Gastrocnemius medialis (tissue), 4 donors: Measurements from ENCODE around the gene LMTK3. TPM values are rescaled to one million over a fixed set of nuclear protein-coding genes. Genes with fewer than 3 reads are reported as not detected.

ENCODE experiments used
- ATAC-seq, 2 donors: fragments of 150-250 bp; one replicate each; pipeline ENCODE4 v1.9.1; 2016
- DNase-seq, 2 donors: peaks; one replicate each; pipeline ENCODE4 v3.0.0-alpha.2; 2019
- H3K27ac ChIP-seq, 4 donors: fragments of 200-600 bp; sonication (generic); 1 replicate in 1 of 4; 2 replicates in 3 of 4; pipeline ENCODE4 v1.5.1; 2016 to 2018; ENCODE audit warnings: mild to moderate bottlenecking in 2 of 4, moderate library complexity in 1 of 4
- H3K27me3 ChIP-seq, 3 donors: fragments of 200-600 bp; sonication (generic) in 2 of 3; 1 replicate in 1 of 3; 2 replicates in 2 of 3; pipeline versions ENCODE4 v1.5.1 to v1.6.0; 2016 to 2019; ENCODE audit warnings: mild to moderate bottlenecking in 1 of 3, moderate library complexity in 1 of 3
- H3K36me3 ChIP-seq, 2 donors: fragments of 200-600 bp; sonication (generic) in 1 of 2; one replicate each; pipeline ENCODE4 v1.5.1; 2017 to 2018
- H3K4me1 ChIP-seq, 2 donors: fragments of 200-600 bp; sonication (generic) in 1 of 2; one replicate each; pipeline ENCODE4 v1.5.1; 2016 to 2017; ENCODE audit warnings: mild to moderate bottlenecking in 2 of 2
- H3K4me3 ChIP-seq, 4 donors: fragments of 200-600 bp; sonication (generic) in 3 of 4; 1 replicate in 1 of 4; 2 replicates in 3 of 4; pipeline ENCODE4 v1.5.1; 2016 to 2019; ENCODE audit warnings: mild to moderate bottlenecking in 2 of 4
- H3K9me3 ChIP-seq, 3 donors: fragments of 200-600 bp; sonication (generic) in 2 of 3; 1 replicate in 1 of 3; 2 replicates in 2 of 3; pipeline ENCODE4 v1.5.1; 2016 to 2019
- POLR2A ChIP-seq, 2 donors: fragments of 450-650 bp; IDR thresholded peaks; one replicate each; pipeline ENCODE4 v1.6.1; 2017; ENCODE audit warnings: antibody characterized with exemption in 2 of 2, mild to moderate bottlenecking in 2 of 2, moderate library complexity in 2 of 2
- in situ Hi-C, 4 donors: fragments of 200-750 bp; cut with MboI; loops; one replicate each; pipeline versions ENCODE4 v1.15.0 to v1.8.0; 2017; ENCODE audit warnings: low sequenced_read_pairs in 4 of 4
- intact Hi-C: fragments of 100-400 bp; cut with DNase I; formaldehyde crosslinking; loops from one replicate; pipeline ENCODE4 v1.15.1; 2023; ENCODE audit warnings: low total_unique reads
- total RNA-seq, 4 donors: library from RNA; depleted of rRNA; stranded (reverse); fragments of >200 nt; gene quantifications; one replicate each; pipeline versions ENCODE4 v1.1.0 to v1.2.3, GENCODE V29; 2016
- TF ChIP-seq, protein P1 (sequence below), 5 experiments: fragments of 450-650 bp in 3 of 5; fragments of 200-600 bp in 2 of 5; sonication (generic) in 2 of 5; IDR thresholded peaks in 4 of 5; conservative IDR thresholded peaks in 1 of 5; 1 replicate in 4 of 5; 2 replicates in 1 of 5; pipeline ENCODE4 v1.5.1; 2016 to 2019; ENCODE audit warnings: antibody characterized with exemption in 5 of 5, mild to moderate bottlenecking in 3 of 5, moderate library complexity in 3 of 5

Gene LMTK3
- total RNA-seq, 4 donors from 2014 or later: not detected

DNA sequence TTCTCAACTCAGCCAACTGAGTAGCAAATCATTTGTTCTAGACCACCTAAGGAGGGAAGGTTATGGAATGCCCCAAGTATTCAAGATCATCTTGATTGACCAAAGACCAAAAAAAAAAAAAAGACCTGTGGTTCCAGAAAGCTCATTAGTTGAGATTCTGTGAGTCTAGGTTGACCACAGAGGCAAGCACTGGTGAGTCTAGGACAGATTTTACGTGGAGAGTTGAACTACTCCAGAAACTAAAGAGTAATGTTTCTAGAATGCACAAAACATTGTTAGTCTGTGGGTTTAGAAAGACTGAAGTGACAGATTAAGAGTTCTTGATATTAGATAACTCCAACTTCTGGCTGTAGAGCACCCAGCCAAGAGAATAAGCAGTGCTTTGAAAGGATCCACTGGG is 46.4 kb downstream of the LMTK3 start:
- ATAC-seq: no peak
- in situ Hi-C loops: no loop called here
- DNase-seq: no peak
- Histone ChIP-seq H3K9me3 (no peaks in the 10 kb centered on the region), H3K27ac (no peak overlapping the region), H3K27me3 (no peaks in the 10 kb centered on the region), H3K4me3 (no peak overlapping the region), H3K4me1 (peaks cover 10 to 13% of the 10 kb centered on the region in 2 donors), H3K36me3 (peaks cover 0 to under 1% of the 10 kb centered on the region in 2 donors)
- intact Hi-C loops: loop anchor here (10.0 kb wide), 1 partner anchor 1130 kb away; the partner anchor contains the start of gene PRR12
- no peak for TF ChIP-seq POLR2A (IDR thresholded peaks at IDR 0.05)
- TF ChIP-seq, protein P1, sequence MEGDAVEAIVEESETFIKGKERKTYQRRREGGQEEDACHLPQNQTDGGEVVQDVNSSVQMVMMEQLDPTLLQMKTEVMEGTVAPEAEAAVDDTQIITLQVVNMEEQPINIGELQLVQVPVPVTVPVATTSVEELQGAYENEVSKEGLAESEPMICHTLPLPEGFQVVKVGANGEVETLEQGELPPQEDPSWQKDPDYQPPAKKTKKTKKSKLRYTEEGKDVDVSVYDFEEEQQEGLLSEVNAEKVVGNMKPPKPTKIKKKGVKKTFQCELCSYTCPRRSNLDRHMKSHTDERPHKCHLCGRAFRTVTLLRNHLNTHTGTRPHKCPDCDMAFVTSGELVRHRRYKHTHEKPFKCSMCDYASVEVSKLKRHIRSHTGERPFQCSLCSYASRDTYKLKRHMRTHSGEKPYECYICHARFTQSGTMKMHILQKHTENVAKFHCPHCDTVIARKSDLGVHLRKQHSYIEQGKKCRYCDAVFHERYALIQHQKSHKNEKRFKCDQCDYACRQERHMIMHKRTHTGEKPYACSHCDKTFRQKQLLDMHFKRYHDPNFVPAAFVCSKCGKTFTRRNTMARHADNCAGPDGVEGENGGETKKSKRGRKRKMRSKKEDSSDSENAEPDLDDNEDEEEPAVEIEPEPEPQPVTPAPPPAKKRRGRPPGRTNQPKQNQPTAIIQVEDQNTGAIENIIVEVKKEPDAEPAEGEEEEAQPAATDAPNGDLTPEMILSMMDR (IDR thresholded peaks at IDR 0.05 in 4 of 5, conservative IDR thresholded peaks at IDR 0.05 in 1 of 5): no peak

DNA sequence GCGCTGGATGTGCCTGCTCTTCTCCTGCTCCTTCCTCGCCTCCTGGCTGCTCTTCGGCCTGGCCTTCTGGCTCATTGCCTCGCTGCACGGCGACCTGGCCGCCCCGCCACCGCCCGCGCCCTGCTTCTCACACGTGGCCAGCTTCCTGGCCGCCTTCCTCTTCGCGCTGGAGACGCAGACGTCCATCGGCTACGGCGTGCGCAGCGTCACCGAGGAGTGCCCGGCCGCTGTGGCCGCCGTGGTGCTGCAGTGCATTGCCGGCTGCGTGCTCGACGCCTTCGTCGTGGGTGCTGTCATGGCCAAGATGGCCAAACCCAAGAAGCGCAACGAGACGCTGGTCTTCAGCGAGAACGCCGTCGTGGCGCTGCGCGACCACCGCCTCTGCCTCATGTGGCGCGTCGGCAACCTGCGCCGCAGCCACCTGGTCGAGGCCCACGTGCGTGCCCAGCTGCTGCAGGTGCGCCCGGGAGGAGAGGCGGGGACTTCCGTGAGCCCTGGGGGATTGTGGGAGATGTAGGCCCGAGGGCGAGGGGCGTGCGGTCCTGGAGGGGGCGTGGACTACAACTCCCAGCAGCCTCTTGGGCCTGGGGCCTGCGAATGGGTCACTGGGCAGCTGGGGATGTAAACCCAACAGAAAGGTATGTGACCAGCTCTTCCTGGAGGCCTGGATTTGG is 49.5 kb downstream of the LMTK3 start:
- intact Hi-C loops: loop anchor here (10.0 kb wide), 1 partner anchor 1133 kb away; the partner anchor contains the start of gene PRR12
- in situ Hi-C loops: no loop called here

DNA sequence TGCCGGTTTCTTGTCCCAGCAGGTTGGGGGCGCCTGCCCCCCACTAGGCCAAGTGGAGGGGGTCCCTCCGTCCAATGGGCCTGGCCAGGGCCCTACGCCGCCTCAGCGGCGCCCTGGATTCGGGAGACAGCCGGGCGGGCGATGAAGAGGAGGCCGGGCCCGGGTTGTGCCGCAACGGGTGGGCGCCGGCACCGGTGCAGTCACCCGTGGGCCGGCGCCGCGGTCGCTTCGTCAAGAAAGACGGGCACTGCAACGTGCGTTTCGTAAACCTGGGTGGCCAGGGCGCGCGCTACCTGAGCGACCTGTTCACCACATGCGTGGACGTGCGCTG is 50.0 kb downstream of the LMTK3 start:
- Histone ChIP-seq H3K9me3 (no peaks in the 10 kb centered on the region), H3K4me3 (no peak overlapping the region), H3K27ac (no peak overlapping the region), H3K27me3 (no peaks in the 10 kb centered on the region), H3K4me1 (no peaks in the 10 kb centered on the region), H3K36me3 (no peaks in the 10 kb centered on the region)
- TF ChIP-seq POLR2A (IDR thresholded peaks at IDR 0.05): no peak
- TF ChIP-seq, protein P1 (IDR thresholded peaks at IDR 0.05 in 4 of 5, conservative IDR thresholded peaks at IDR 0.05 in 1 of 5): no peak
- in situ Hi-C loops (no loop called here), intact Hi-C loops (loop anchor here (10.0 kb wide), 1 partner anchor 1133 kb away; the partner anchor contains the start of gene PRR12)
- DNase-seq (no peak), ATAC-seq (no peak)

More for the DNA sequence above, 49.5 kb downstream of the LMTK3 start:
- DNase-seq (no peak), ATAC-seq (no peak)
- Histone ChIP-seq H3K4me3 (no peak overlapping the region), H3K27me3 (no peaks in the 10 kb centered on the region), H3K4me1 (no peaks in the 10 kb centered on the region), H3K27ac (no peak overlapping the region), H3K36me3 (no peaks in the 10 kb centered on the region), H3K9me3 (no peaks in the 10 kb centered on the region)
- TF ChIP-seq, protein P1 (IDR thresholded peaks at IDR 0.05 in 4 of 5, conservative IDR thresholded peaks at IDR 0.05 in 1 of 5): no peak
- no peak for TF ChIP-seq POLR2A (IDR thresholded peaks at IDR 0.05)

DNA sequence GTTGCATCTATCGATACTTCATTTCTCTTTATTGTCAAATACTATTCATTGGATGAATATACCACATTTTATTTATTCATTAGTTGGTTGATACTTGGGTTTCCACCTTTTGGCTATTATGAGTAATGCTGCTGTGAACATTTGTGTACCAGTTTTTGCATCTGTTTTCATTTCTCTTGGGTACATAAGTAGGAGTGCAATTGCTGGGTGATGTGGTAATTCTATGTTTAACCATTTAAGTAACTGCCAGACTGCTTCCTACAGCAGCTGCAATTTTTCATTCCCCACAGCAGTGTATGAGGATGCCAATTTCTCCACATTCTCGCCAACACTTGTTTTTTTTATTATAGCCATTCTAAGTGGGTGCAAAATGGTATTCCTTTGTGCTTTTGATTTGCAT is 53.6 kb downstream of the LMTK3 start:
- Histone ChIP-seq H3K36me3 (peaks cover 0 to 17% of the 10 kb centered on the region in 2 donors), H3K9me3 (no peaks in the 10 kb centered on the region), H3K4me3 (no peak overlapping the region), H3K27me3 (no peaks in the 10 kb centered on the region), H3K4me1 (peaks cover 7 to 8% of the 10 kb centered on the region in 2 donors), H3K27ac (no peak overlapping the region)
- intact Hi-C loops (no loop called here), in situ Hi-C loops (no loop called here)
- DNase-seq: no peak
- no peak for ATAC-seq
- no peak for TF ChIP-seq POLR2A (IDR thresholded peaks at IDR 0.05)
- TF ChIP-seq, protein P1 (IDR thresholded peaks at IDR 0.05 in 4 of 5, conservative IDR thresholded peaks at IDR 0.05 in 1 of 5): no peak
